Large intestine (tissue), 3 donors: ENCODE data around the gene UBR4. TPM values are rescaled to one million over a fixed set of nuclear protein-coding genes. Genes with fewer than 3 reads are reported as not detected.

Source experiments
- DNase-seq, 2 donors: peaks; one replicate each; pipeline versions ENCODE4 v3.0.0 to v3.0.0-alpha.2; 2013
- H3K27ac ChIP-seq: one replicate; pipeline ENCODE4 v1.5.1; 2013; ENCODE audit warnings: low read length
- H3K27me3 ChIP-seq: 2 replicates; pipeline ENCODE4 v1.6.1; 2013; ENCODE audit warnings: low read length; ENCODE audit not compliant: control insufficient read depth, insufficient read depth
- H3K36me3 ChIP-seq: 2 replicates; pipeline ENCODE4 v1.6.1; 2013; ENCODE audit warnings: low read length; ENCODE audit not compliant: control insufficient read depth, insufficient read depth
- H3K4me1 ChIP-seq: one replicate; pipeline ENCODE4 v1.6.1; 2013; ENCODE audit warnings: low read length; ENCODE audit not compliant: control insufficient read depth, insufficient read depth
- H3K4me3 ChIP-seq: one replicate; pipeline ENCODE4 v1.5.1; 2013; ENCODE audit warnings: low read length
- H3K9me3 ChIP-seq: one replicate; pipeline ENCODE4 v1.6.1; 2013; ENCODE audit warnings: mild to moderate bottlenecking, low read depth, low read length, moderate library complexity; ENCODE audit not compliant: control insufficient read depth
- WGBS: methylation state at CpG from one replicate; pipeline ENCODE4 v1.1.5; 2013; ENCODE audit warnings: low lambda C conversion rate; ENCODE audit not compliant: insufficient coverage; 5-methylcytosine and 5-hydroxymethylcytosine counted together
- polyA plus RNA-seq: library from polyadenylated mRNA; unstranded; fragments of 120-200 nt; gene quantifications from one replicate; pipeline ENCODE4 v1.2.1, GENCODE V29; 2013

The UBR4 gene
- polyA plus RNA-seq, 1 donor = 98.1 TPM

DNA sequence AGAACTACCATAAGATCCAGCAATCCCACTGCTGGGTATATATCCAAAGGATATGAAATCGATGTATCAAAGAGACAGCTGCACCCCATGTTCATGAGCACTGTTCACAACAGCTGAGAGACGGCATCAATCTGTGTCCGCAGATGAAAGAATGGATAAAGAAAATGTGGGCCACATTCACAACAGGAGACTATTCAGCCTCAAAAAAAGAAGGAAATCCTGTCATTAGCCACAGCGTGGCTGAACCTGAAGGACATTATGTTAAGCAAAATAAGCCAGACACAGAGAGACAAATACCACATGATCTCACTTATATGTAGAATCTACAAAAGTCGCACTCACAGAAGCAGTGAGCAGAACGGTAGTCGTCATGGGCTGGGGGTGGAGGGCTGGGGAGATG is 154.4 kb downstream of the UBR4 start:
- Histone ChIP-seq H3K4me3 (no peak overlapping the region), H3K9me3 (no peaks in the 10 kb centered on the region), H3K27ac (no peak overlapping the region), H3K36me3 (no peaks in the 10 kb centered on the region), H3K4me1 (no peaks in the 10 kb centered on the region), H3K27me3 (peaks cover 48% of the 10 kb centered on the region)
- no peak for DNase-seq
- WGBS = no CpG with 5 or more reads among the region's 7 CpGs

DNA sequence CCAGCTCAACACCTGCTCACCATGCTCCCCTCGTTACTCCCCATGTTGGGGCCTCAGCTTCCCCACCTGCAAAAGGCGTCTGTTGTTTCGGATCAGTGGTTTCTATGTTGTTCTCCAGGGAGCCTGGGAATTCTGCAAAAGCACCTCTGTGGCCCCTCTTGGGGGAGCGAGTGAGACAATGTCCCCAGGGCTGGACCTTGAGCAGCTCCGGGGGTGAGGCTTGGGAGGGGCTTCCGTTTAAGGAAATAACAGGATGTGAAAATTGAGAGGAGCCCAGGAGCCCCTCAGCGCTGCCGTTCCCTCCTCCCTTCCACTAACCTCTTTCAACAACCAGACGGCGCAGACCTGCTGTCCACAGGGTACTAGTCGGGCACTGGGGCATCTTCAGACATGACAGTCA is 155.1 kb downstream of the UBR4 start:
- Histone ChIP-seq H3K27me3 (peaks cover 48% of the 10 kb centered on the region), H3K36me3 (no peaks in the 10 kb centered on the region), H3K27ac (no peak overlapping the region), H3K9me3 (no peaks in the 10 kb centered on the region), H3K4me1 (no peaks in the 10 kb centered on the region), H3K4me3 (no peak overlapping the region)
- no peak for DNase-seq
- WGBS = no CpG with 5 or more reads among the region's 11 CpGs

DNA sequence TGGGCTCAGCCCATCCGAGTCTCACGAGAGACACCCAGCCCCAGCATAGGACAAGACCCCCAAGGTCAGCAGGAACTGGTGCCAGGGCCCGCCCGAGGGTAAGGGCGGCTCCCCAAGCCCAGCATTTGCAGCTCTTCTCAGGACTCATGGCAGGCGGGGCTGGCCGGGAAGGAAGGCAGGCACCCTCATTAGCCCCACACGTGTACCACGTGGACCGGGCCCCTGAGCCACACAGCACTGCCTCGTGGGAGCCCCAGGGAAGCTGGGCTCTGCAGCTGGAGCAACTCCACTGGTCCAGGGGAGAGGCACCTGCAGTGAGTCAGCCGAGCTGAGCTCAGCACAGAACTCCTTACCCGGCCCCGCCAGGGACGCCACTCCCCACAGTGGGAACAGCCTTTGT is 155.8 kb downstream of the UBR4 start:
- peaks cover 43% of the 10 kb centered on the region for H3K27me3 ChIP-seq
- no peaks in the 10 kb centered on the region for H3K4me1 ChIP-seq
- H3K36me3 ChIP-seq = no peaks in the 10 kb centered on the region
- WGBS = no CpG with 5 or more reads among the region's 15 CpGs
- H3K27ac ChIP-seq = no peak overlapping the region
- no peak overlapping the region for H3K4me3 ChIP-seq
- no peaks in the 10 kb centered on the region for H3K9me3 ChIP-seq
- DNase-seq = no peak

DNA sequence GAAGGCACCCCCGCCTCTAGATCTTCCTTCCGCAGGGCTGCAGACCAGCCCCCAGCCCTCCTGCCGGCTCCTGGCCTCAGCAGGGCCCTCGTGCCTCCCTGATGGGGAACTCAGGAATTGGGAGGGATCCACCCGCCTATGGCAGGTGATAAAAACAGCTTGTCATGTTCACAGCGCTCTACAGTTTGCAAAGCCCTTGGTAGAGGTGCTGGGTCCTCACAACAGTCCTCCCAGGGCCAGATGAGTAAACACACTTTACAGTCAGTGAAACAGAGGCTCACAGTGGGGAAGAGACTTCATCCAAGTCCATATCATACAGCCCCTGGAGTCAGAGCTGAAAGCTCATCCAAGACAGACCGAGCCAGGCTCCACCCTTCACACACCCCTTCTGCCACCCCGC is 156.6 kb downstream of the UBR4 start:
- Histone ChIP-seq H3K4me3 (no peak overlapping the region), H3K4me1 (no peaks in the 10 kb centered on the region), H3K36me3 (no peaks in the 10 kb centered on the region), H3K27me3 (peaks cover 38% of the 10 kb centered on the region), H3K27ac (no peak overlapping the region), H3K9me3 (no peaks in the 10 kb centered on the region)
- no CpG with 5 or more reads among the region's 8 CpGs for WGBS
- DNase-seq = no peak

DNA sequence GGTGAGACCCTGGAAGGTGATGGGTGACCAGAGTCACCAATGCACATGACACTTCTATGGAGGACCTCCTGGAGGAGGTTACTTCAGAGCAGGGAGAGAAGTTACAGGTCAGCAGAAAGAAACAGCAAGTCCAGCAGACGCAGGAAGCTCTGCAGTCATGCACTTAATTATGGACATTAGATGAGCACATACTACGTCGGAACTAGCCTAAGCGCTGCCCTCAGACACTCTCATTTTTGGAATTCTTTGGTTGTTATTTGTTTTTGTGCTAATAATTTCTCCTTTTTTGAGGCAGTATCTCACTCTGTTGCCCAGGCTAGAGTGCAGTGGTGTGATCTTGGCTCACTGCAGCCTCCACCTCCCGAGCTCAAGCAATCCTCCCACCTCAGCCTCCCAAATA is 160.3 kb downstream of the UBR4 start:
- Histone ChIP-seq H3K36me3 (no peaks in the 10 kb centered on the region), H3K27ac (no peak overlapping the region), H3K4me3 (no peak overlapping the region), H3K27me3 (peaks cover 21% of the 10 kb centered on the region), H3K4me1 (no peaks in the 10 kb centered on the region), H3K9me3 (no peaks in the 10 kb centered on the region)
- WGBS = 60% methylated on average over 1 of the region's 5 CpGs
- DNase-seq = no peak

DNA sequence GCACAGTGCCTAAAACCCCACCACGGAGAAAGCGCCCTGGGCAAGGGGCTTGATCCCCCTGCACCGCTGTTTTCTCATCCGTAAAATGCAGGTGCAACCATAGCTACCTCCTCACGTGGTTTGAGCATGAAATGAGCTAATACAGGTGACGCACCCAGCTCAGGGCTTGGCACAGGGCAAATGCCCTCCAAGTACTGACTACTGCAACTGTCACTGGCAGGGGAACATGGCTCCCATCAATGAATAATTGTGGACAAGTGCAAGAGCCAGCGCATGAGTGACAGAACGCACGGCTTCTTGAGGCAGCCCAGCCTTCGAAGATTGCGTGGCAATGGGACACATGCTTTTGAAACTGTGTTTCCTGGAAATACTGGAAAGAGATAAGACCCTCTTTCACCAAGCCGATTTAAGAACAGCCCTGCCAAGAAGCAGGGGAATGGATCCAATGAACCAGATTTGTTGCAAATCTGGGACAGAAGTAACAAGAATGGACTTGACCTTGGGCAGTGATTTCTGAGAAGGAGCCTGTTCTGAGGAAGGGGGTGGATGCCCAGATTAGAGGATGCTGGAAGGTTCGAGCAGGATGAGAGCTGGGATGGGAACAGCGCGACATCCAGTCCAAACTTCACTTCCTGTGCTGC is 160.8 kb downstream of the UBR4 start:
- no peaks in the 10 kb centered on the region for H3K36me3 ChIP-seq
- H3K4me3 ChIP-seq = no peak overlapping the region
- no peaks in the 10 kb centered on the region for H3K9me3 ChIP-seq
- DNase-seq = no peak
- no peaks in the 10 kb centered on the region for H3K4me1 ChIP-seq
- peaks cover 16% of the 10 kb centered on the region for H3K27me3 ChIP-seq
- no peak overlapping the region for H3K27ac ChIP-seq
- 100% methylated on average over 1 of the region's 15 CpGs for WGBS

DNA sequence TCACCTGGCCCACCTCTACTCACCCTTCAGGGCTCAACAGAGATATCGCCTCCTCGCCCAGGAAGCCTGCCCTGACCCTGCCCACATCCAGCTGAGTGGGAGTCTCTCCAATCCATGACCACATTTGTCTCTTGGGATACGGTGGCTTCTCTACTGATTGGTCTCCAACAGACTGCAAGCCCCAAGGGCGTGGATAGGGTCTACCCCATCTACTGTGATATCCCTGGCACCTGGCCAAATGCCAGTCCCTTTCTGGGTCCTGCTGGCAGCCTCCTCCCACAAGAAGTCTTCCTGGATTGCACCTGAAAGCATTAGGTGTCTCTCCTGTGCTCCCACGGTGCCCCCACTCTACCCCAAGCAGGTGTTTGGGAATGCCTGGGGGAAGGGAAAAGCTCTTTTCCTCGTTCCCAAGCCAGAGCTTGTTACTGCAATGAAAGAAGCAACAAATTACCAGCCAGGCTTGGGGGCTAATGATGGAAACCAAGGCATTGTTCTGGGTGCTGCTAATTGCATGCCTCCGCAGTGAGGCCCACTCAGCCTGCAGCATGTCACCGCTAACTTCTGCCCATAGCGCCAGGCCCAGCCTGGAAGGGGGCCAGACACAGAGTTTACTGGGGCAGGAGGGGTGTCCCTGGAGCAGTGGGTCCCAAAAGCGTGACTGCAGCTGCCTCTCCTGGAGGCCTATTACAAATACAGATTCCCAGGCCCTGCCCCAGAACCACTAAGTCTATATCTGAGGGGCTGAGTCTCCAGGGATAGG is 162.9 kb downstream of the UBR4 start:
- no peaks in the 10 kb centered on the region for H3K9me3 ChIP-seq
- no peak for DNase-seq
- WGBS = no CpG with 5 or more reads among the region's 10 CpGs
- no peak overlapping the region for H3K27ac ChIP-seq
- no peak overlapping the region for H3K4me3 ChIP-seq
- H3K4me1 ChIP-seq = no peaks in the 10 kb centered on the region
- no peaks in the 10 kb centered on the region for H3K36me3 ChIP-seq
- H3K27me3 ChIP-seq = peaks cover 11% of the 10 kb centered on the region

DNA sequence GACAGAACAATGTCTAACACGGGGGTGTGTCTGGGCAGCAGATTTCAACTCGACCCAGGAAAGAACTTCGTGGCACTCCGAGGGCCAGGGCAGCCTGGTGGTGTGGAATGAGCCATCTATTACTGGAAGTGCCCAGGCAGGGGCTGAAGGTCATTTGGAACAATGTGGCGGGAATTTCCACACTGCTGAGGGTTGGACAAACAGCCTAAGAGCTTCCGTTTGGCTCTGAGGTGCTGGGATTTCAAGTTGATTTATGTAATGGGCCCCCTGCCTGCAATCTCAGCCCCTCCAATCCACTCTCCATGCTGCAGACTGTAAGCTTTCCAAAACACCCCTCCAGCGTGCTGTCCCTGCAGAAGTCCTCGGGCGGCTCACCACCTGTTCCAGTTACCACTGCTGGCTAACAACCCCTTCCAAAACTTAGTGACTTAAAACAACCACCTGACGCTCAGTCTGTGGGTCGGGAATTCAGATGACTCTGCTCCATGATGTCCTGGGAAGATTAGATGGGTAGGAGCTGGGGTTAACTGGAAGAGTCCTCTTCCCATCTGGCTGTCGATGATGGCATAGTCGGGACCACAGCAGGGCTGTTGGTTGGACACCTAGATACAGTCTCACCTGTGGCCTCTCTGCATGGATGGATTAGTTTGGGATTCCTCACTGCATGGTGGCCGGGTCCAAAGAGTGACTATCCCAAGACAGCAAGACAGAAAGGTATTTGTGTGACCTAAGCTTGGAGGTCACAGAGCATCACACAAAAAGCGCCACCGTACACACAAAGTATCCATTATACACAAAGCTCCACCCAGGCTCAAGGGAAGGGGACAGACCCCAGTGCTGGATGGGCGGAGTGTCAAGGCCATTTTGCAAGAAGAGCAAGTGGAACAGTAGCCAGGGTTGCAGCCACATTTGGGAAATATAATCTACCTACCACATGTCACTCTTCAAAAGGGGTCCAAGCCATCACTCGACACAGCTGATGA is 163.9 kb downstream of the UBR4 start:
- no peak overlapping the region for H3K4me3 ChIP-seq
- no peaks in the 10 kb centered on the region for H3K36me3 ChIP-seq
- H3K9me3 ChIP-seq = no peaks in the 10 kb centered on the region
- WGBS = 60% methylated on average over 1 of the region's 18 CpGs
- H3K27ac ChIP-seq = no peak overlapping the region
- H3K4me1 ChIP-seq = no peaks in the 10 kb centered on the region
- no peak for DNase-seq
- H3K27me3 ChIP-seq = peaks cover 14% of the 10 kb centered on the region

DNA sequence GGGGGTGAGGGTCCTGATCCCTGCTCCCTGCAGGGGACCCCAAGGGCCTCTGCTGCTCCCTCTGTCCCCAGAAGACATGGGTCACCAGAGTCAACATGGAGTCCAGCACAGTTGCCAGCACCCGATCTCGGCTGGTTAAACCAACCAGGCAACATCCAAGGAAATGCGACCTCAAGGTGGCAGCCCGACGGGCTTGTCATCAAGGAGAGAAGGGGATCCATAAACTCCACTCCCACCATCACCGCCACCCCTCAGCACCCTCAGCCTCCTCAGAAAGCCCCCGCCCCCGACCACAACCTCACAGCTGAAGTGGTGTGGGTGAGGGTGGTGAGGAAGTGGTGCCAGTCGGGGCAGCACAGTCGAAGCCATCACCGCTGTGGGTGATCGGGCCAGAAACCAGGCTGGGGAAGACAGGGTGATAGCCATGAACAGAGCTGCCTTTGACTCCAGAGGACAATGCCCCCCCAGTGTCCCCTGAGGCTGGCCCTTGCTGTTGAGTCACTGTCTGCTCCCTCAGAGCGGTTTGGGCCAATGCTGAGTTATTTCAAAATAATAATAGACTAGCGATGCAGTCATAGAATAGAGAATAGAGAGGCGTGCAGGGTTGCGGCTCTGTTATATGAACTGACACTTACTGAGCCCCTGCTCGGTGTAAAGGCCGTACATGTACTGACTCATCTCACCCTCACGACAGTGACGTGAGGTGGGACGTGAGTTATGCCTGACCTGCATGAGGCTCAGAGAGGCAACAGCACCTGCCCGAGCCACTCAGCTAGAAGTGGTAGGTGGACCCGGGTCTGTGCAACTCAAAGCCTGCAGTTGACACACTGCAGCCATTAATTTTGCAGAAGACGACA is 164.9 kb downstream of the UBR4 start:
- no peak overlapping the region for H3K27ac ChIP-seq
- peaks cover 14% of the 10 kb centered on the region for H3K27me3 ChIP-seq
- H3K36me3 ChIP-seq = no peaks in the 10 kb centered on the region
- whole genome bisulfite sequencing = no CpG with 5 or more reads among the region's 24 CpGs
- DNase-seq = no peak
- H3K9me3 ChIP-seq = no peaks in the 10 kb centered on the region
- H3K4me3 ChIP-seq = no peak overlapping the region
- H3K4me1 ChIP-seq = no peaks in the 10 kb centered on the region
